Type B pancreatic cell (in vitro differentiated cells): ENCODE data around the gene CHCHD6. TPM values are rescaled to one million over a fixed set of nuclear protein-coding genes. Genes with fewer than 3 reads are reported as not detected.

Experiments
- DNase-seq: peaks from one replicate; pipeline ENCODE4 v3.0.0; 2021; ENCODE audit warnings: mixed read lengths; ENCODE audit not compliant: unreplicated experiment; ENCODE audit errors: extremely low spot score
- H3K27ac Mint-ChIP-seq: 2 replicates; pipeline ENCODE4 v1.8.0; 2021; ENCODE audit warnings: mild to moderate bottlenecking, mixed read lengths
- H3K27me3 Mint-ChIP-seq: 2 replicates; pipeline ENCODE4 v1.8.0; 2021; ENCODE audit warnings: mixed read lengths
- H3K36me3 Mint-ChIP-seq: 2 replicates; pipeline ENCODE4 v1.8.0; 2021; ENCODE audit warnings: mixed read lengths
- H3K4me1 Mint-ChIP-seq: one replicate; pipeline ENCODE4 v1.8.0; 2021; ENCODE audit warnings: mixed read lengths; ENCODE audit not compliant: unreplicated experiment
- H3K4me3 Mint-ChIP-seq: 2 replicates; pipeline ENCODE4 v1.8.0; 2021; ENCODE audit warnings: mild to moderate bottlenecking, mixed read lengths
- H3K9me3 Mint-ChIP-seq: 2 replicates; pipeline ENCODE4 v1.8.0; 2021; ENCODE audit warnings: mixed read lengths
- CTCF ChIP-seq: fragments of 200-600 bp; sonication (generic); conservative IDR thresholded peaks from 2 replicates; pipeline ENCODE4 v1.5.0; 2021; ENCODE audit warnings: antibody characterized with exemption, mild to moderate bottlenecking
- total RNA-seq: library from RNA; stranded (reverse); gene quantifications from 2 replicates; pipeline ENCODE4 v1.2.1, GENCODE V29; 2021; ENCODE audit warnings: low replicate concordance

The CHCHD6 gene
- total RNA-seq, 1 donor from 2014 or later: 17.5 TPM

- no peak overlapping the region for H3K27ac Mint-ChIP-seq
Measured at GRCh38 chr3:126957776-126958637, 254.0 kb downstream of the CHCHD6 start.

GRCh38 chr3:126958638-126959085 is 254.6 kb downstream of the CHCHD6 start:
- Mint-ChIP-seq H3K9me3 (no peaks in the 10 kb centered on the region), H3K4me1 (peaks cover 23% of the 10 kb centered on the region), H3K27ac (peak overlapping the region; percentile 61), H3K27me3 (peaks cover 3% of the 10 kb centered on the region), H3K4me3 (no peak overlapping the region), H3K36me3 (peaks cover 4% of the 10 kb centered on the region)
- TF ChIP-seq CTCF: no peak
- DNase-seq: no peak

More at GRCh38 chr3:126957776-126958637, 254.0 kb downstream of the CHCHD6 start:
- Mint-ChIP-seq H3K27me3 (peaks cover 3% of the 10 kb centered on the region), H3K4me3 (no peak overlapping the region), H3K9me3 (no peaks in the 10 kb centered on the region), H3K36me3 (peaks cover 4% of the 10 kb centered on the region), H3K4me1 (peaks cover 23% of the 10 kb centered on the region)
- no peak for TF ChIP-seq CTCF
- no peak for DNase-seq

GRCh38 chr3:126959136-126959920 is 255.3 kb downstream of the CHCHD6 start:
- peaks cover 23% of the 10 kb centered on the region for H3K4me1 Mint-ChIP-seq
- H3K9me3 Mint-ChIP-seq: no peaks in the 10 kb centered on the region
- TF ChIP-seq CTCF: no peak
- peaks cover 3% of the 10 kb centered on the region for H3K27me3 Mint-ChIP-seq
- H3K36me3 Mint-ChIP-seq: peaks cover 4% of the 10 kb centered on the region
- peak overlapping the region; percentile 84 for H3K27ac Mint-ChIP-seq
- H3K4me3 Mint-ChIP-seq: no peak overlapping the region
- DNase-seq: no peak

- Mint-ChIP-seq H3K36me3 (peaks cover 4% of the 10 kb centered on the region), H3K4me3 (peak overlapping the region; percentile 51), H3K9me3 (no peaks in the 10 kb centered on the region), H3K27me3 (peaks cover 3% of the 10 kb centered on the region), H3K27ac (peak overlapping the region; percentile 84), H3K4me1 (peaks cover 23% of the 10 kb centered on the region)
- peak; percentile 55 for TF ChIP-seq CTCF
- DNase-seq: no peak
Measured at GRCh38 chr3:126959921-126960603, 256.0 kb downstream of the CHCHD6 start.

GRCh38 chr3:126960604-126960995 is 256.6 kb downstream of the CHCHD6 start:
- Mint-ChIP-seq H3K4me3 (no peak overlapping the region), H3K4me1 (peaks cover 23% of the 10 kb centered on the region), H3K27me3 (peaks cover 3% of the 10 kb centered on the region), H3K27ac (peak overlapping the region; percentile 84), H3K36me3 (peaks cover 4% of the 10 kb centered on the region), H3K9me3 (no peaks in the 10 kb centered on the region)
- peak; percentile 6 for TF ChIP-seq CTCF
- DNase-seq: no peak
